DND-41 (cell line): ENCODE data around the gene HEMK1.

ENCODE experiments used
- ATAC-seq: fragments of 200-7000 bp; cut with Tn5 transposase; 3 replicates; pipeline ENCODE4 v1.9.1; 2021; ENCODE audit warnings: low read depth; ENCODE audit not compliant: insufficient read depth
- DNase-seq: peaks from one replicate; pipeline ENCODE4 v3.0.0-alpha.2; 2020
- H2AFZ ChIP-seq: 2 replicates; pipeline ENCODE4 v1.6.0; 2012; ENCODE audit warnings: low read depth, low read length
- H3K27ac ChIP-seq: 2 replicates; pipeline ENCODE4 v1.5.1; 2012; ENCODE audit warnings: low read length, inconsistent platforms
- H3K27me3 ChIP-seq: fragments of 200-600 bp; sonication (generic); 2 replicates; pipeline ENCODE4 v1.6.0; 2012; ENCODE audit warnings: low read length, mild to moderate bottlenecking, inconsistent platforms; ENCODE audit not compliant: insufficient read depth, poor library complexity
- H3K36me3 ChIP-seq: 2 replicates; pipeline ENCODE4 v1.5.1; 2012; ENCODE audit warnings: low read length, inconsistent platforms; ENCODE audit not compliant: insufficient read depth
- H3K4me1 ChIP-seq: 2 replicates; pipeline ENCODE4 v1.5.1; 2012; ENCODE audit warnings: mild to moderate bottlenecking, low read length; ENCODE audit not compliant: insufficient read depth
- H3K4me2 ChIP-seq: 2 replicates; pipeline ENCODE4 v1.6.0; 2012; ENCODE audit warnings: mild to moderate bottlenecking, moderate library complexity, low read length, inconsistent platforms; ENCODE audit not compliant: insufficient read depth
- H3K4me3 ChIP-seq, 2 experiments: fragments of 200-600 bp in 1 of 2; shearing (Covaris generic) in 1 of 2; 2 replicates each; pipeline ENCODE4 v1.5.1; 2012 to 2016; ENCODE audit warnings: inconsistent platforms in 2 of 2, low read length in 2 of 2, mild to moderate bottlenecking in 2 of 2, low read depth in 1 of 2, moderate library complexity in 1 of 2
- H3K79me2 ChIP-seq: 2 replicates; pipeline ENCODE4 v1.6.0; 2012; ENCODE audit warnings: low read length, inconsistent platforms; ENCODE audit not compliant: insufficient read depth
- H3K9ac ChIP-seq: 2 replicates; pipeline ENCODE4 v1.6.0; 2012; ENCODE audit warnings: low read depth, mild to moderate bottlenecking, inconsistent platforms, low read length, moderate library complexity
- H3K9me3 ChIP-seq: 2 replicates; pipeline ENCODE4 v1.5.1; 2012; ENCODE audit warnings: low read length, moderate library complexity, mild to moderate bottlenecking, inconsistent platforms; ENCODE audit not compliant: insufficient read depth, severe bottlenecking
- H4K20me1 ChIP-seq: 2 replicates; pipeline ENCODE4 v1.6.0; 2012; ENCODE audit warnings: low read length; ENCODE audit not compliant: insufficient read depth
- CTCF ChIP-seq: IDR thresholded peaks from 2 replicates; pipeline ENCODE4 v1.5.1; 2012; ENCODE audit warnings: borderline replicate concordance, low read length, moderate library complexity, mild to moderate bottlenecking; ENCODE audit not compliant: poor library complexity, severe bottlenecking; ENCODE audit errors: extremely low read depth
- EZH2 ChIP-seq: IDR thresholded peaks from 3 replicates; pipeline ENCODE4 v1.6.1; 2012; ENCODE audit warnings: borderline replicate concordance, low read depth, mild to moderate bottlenecking, moderate library complexity, low read length, inconsistent platforms; ENCODE audit not compliant: severe bottlenecking

Gene HEMK1

GRCh38 chr3:50639055-50639494 lies 69.8 kb downstream of the HEMK1 start:
- Histone ChIP-seq H3K4me3 (no peak overlapping the region), H3K36me3 (peaks cover 86% of the 10 kb centered on the region), H3K9ac (no peak overlapping the region), H3K9me3 (no peaks in the 10 kb centered on the region), H3K27me3 (no peaks in the 10 kb centered on the region), H3K79me2 (peaks cover 87% of the 10 kb centered on the region), H4K20me1 (peaks cover 88% of the 10 kb centered on the region), H3K27ac (no peak overlapping the region; the same call in 1 of the 2 replicates), H2AFZ (no peak overlapping the region), H3K4me1 (peaks cover 16% of the 10 kb centered on the region; the same call in 1 of the 2 replicates), H3K4me2 (no peak overlapping the region)
- no peak for ATAC-seq
- DNase-seq, result no peak
- TF ChIP-seq CTCF (no peak), EZH2 (no peak)

- no peak overlapping the region for H2AFZ ChIP-seq
- TF ChIP-seq EZH2 (no peak), CTCF (no peak)
- no peak overlapping the region for H3K4me2 ChIP-seq
- H3K27ac ChIP-seq, result no peak overlapping the region
- no peak overlapping the region for H3K9ac ChIP-seq
- no peaks in the 10 kb centered on the region for H3K27me3 ChIP-seq
- H3K79me2 ChIP-seq, result peaks cover 54% of the 10 kb centered on the region
- no peaks in the 10 kb centered on the region for H3K4me1 ChIP-seq
- H3K9me3 ChIP-seq, result no peaks in the 10 kb centered on the region
- H3K4me3 ChIP-seq, result no peak overlapping the region
- H3K36me3 ChIP-seq, result peaks cover 98% of the 10 kb centered on the region
- ATAC-seq, result no peak
- H4K20me1 ChIP-seq, result peaks cover 93% of the 10 kb centered on the region
- DNase-seq, result no peak
Measured at GRCh38 chr3:50642382-50642781, 73.1 kb downstream of the HEMK1 start.

DNA sequence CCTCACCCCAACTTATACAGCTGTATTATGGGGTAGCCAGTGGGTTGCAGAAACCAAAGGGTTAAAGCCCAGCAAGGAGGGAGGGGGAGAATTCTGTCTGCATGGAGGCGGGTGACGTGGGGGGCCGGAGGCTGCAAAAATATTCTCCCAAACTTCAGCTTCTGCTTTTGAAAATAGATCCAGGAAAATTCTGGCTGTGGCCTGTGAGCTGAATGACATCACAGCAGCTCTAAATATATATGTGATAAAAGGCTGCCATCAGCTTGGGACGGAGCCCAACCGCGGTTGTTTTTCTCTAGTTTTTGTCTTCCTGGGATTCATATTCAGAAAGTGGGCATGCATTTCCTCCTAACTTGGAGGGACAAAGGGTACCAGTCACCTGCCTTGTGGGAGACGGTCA lies 75.2 kb downstream of the HEMK1 start:
- peaks cover 87% of the 10 kb centered on the region for H4K20me1 ChIP-seq
- no peak for TF ChIP-seq CTCF
- TF ChIP-seq EZH2, result no peak
- H2AFZ ChIP-seq, result no peak overlapping the region
- no peak overlapping the region for H3K4me3 ChIP-seq
- H3K4me1 ChIP-seq, result no peaks in the 10 kb centered on the region
- no peak overlapping the region for H3K9ac ChIP-seq
- no peaks in the 10 kb centered on the region for H3K9me3 ChIP-seq
- H3K27me3 ChIP-seq, result no peaks in the 10 kb centered on the region
- H3K79me2 ChIP-seq, result peaks cover 33% of the 10 kb centered on the region
- no peak overlapping the region for H3K4me2 ChIP-seq
- ATAC-seq (no peak), DNase-seq (no peak)
- H3K27ac ChIP-seq, result no peak overlapping the region
- peaks cover 100% of the 10 kb centered on the region for H3K36me3 ChIP-seq

DNA sequence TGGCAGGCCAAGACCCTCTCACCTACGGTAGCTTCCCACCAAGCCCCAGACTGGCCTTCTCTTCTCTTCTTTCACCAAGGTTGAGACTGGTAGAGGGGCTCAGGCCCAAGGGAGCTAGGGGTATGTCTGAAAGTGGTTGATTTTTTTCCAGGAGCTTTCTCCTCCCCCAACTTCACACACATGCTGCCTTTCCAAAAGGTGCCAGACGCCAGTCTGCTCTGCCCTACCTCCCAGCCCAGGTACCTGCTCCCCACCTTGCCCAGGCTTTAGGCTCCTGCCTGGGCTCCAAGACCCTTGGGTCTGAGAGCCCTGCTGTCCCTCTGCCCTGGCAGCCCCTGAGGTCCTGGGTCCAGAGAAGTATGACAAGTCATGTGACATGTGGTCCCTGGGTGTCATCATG lies 76.1 kb downstream of the HEMK1 start:
- Histone ChIP-seq H3K36me3 (peaks cover 94% of the 10 kb centered on the region), H3K9me3 (no peaks in the 10 kb centered on the region), H3K27ac (no peak overlapping the region), H2AFZ (no peak overlapping the region), H3K4me2 (no peak overlapping the region), H4K20me1 (peaks cover 84% of the 10 kb centered on the region), H3K27me3 (no peaks in the 10 kb centered on the region), H3K79me2 (peaks cover 25% of the 10 kb centered on the region), H3K4me1 (no peaks in the 10 kb centered on the region), H3K9ac (no peak overlapping the region), H3K4me3 (no peak overlapping the region)
- TF ChIP-seq EZH2, result no peak
- TF ChIP-seq CTCF, result no peak
- DNase-seq, result no peak
- ATAC-seq, result no peak
